T-helper 1 cell treated with Interleukin-12 subunit alpha and Interleukin-12 subunit beta and Interleukin-4 antibody, amounts not matched to agents 30 μg/mL and 1 μg/mL, for 36 hours (primary cell): Measurements from ENCODE around the gene RXYLT1.
A peak's percentile ranks its signal among the peaks of the same experiment; 100 is the strongest.
"Not testable (repeated sequence)": the region's sequence is repeated elsewhere in the genome, so short reads cannot be mapped to it uniquely, and the experiment has no call there.

Experiments
- H3K27ac Mint-ChIP-seq: one replicate; pipeline ENCODE4 v1.8.0; 2021; ENCODE audit warnings: mild to moderate bottlenecking, mixed read lengths
- H3K27me3 Mint-ChIP-seq: one replicate; pipeline ENCODE4 v1.8.0; 2021; ENCODE audit warnings: low read depth, mixed read lengths
- H3K36me3 Mint-ChIP-seq: one replicate; pipeline ENCODE4 v1.8.0; 2021; ENCODE audit warnings: low read depth, mixed read lengths
- H3K4me1 Mint-ChIP-seq: one replicate; pipeline ENCODE4 v1.8.0; 2021; ENCODE audit warnings: low read depth, mixed read lengths
- H3K4me3 Mint-ChIP-seq: one replicate; pipeline ENCODE4 v1.8.0; 2021; ENCODE audit warnings: mild to moderate bottlenecking, moderate library complexity, mixed read lengths
- H3K9me3 Mint-ChIP-seq: one replicate; pipeline ENCODE4 v1.8.0; 2021; ENCODE audit warnings: mixed read lengths

RXYLT1 gene

GRCh38 chr12:63814146-63814772, 34.5 kb downstream of the RXYLT1 start:
- Mint-ChIP-seq H3K27ac (peak overlapping the region; percentile 80), H3K36me3 (peaks cover 7% of the 10 kb centered on the region), H3K27me3 (peaks cover 4% of the 10 kb centered on the region), H3K9me3 (peaks cover 13% of the 10 kb centered on the region), H3K4me3 (peak overlapping the region; percentile 52), H3K4me1 (peaks cover 34% of the 10 kb centered on the region)

- Mint-ChIP-seq H3K27ac (peak overlapping the region; percentile 52), H3K9me3 (peaks cover 23% of the 10 kb centered on the region), H3K4me3 (peak overlapping the region; percentile 4), H3K27me3 (peaks cover 15% of the 10 kb centered on the region), H3K4me1 (peaks cover 29% of the 10 kb centered on the region), H3K36me3 (peaks cover 5% of the 10 kb centered on the region)
These were observed 35.8 kb downstream of the RXYLT1 start for GRCh38 chr12:63815482-63815852.

GRCh38 chr12:63816031-63816430, 36.3 kb downstream of the RXYLT1 start:
- H3K4me3 Mint-ChIP-seq = no peak overlapping the region
- peaks cover 29% of the 10 kb centered on the region for H3K4me1 Mint-ChIP-seq
- peak overlapping the region; percentile 17 for H3K27ac Mint-ChIP-seq
- peaks cover 23% of the 10 kb centered on the region for H3K9me3 Mint-ChIP-seq
- H3K36me3 Mint-ChIP-seq = peaks cover 5% of the 10 kb centered on the region
- H3K27me3 Mint-ChIP-seq = peaks cover 15% of the 10 kb centered on the region

GRCh38 chr12:63820427-63820826, 40.7 kb downstream of the RXYLT1 start:
- Mint-ChIP-seq H3K4me1 (peaks cover 12% of the 10 kb centered on the region), H3K27me3 (peaks cover 40% of the 10 kb centered on the region), H3K4me3 (no peak overlapping the region), H3K36me3 (peaks cover 7% of the 10 kb centered on the region), H3K9me3 (peaks cover 23% of the 10 kb centered on the region), H3K27ac (no peak overlapping the region)

- peak overlapping the region; percentile 53 for H3K27ac Mint-ChIP-seq
- H3K4me3 Mint-ChIP-seq = peak overlapping the region; percentile 85
These were observed 42.1 kb downstream of the RXYLT1 start for GRCh38 chr12:63821781-63822251.

GRCh38 chr12:63822352-63822751, 42.6 kb downstream of the RXYLT1 start:
- Mint-ChIP-seq H3K36me3 (peaks cover 4% of the 10 kb centered on the region), H3K27me3 (peaks cover 40% of the 10 kb centered on the region), H3K4me3 (peak overlapping the region; percentile 85), H3K9me3 (peaks cover 19% of the 10 kb centered on the region), H3K4me1 (peaks cover 2% of the 10 kb centered on the region), H3K27ac (no peak overlapping the region)

More at GRCh38 chr12:63821781-63822251, 42.1 kb downstream of the RXYLT1 start:
- peaks cover 4% of the 10 kb centered on the region for H3K36me3 Mint-ChIP-seq
- H3K9me3 Mint-ChIP-seq = peaks cover 19% of the 10 kb centered on the region
- H3K4me1 Mint-ChIP-seq = peaks cover 3% of the 10 kb centered on the region
- H3K27me3 Mint-ChIP-seq = peaks cover 40% of the 10 kb centered on the region

- H3K36me3 Mint-ChIP-seq = peaks cover 4% of the 10 kb centered on the region
- H3K27ac Mint-ChIP-seq = no peak overlapping the region
- H3K4me3 Mint-ChIP-seq = no peak overlapping the region
- peaks cover 19% of the 10 kb centered on the region for H3K9me3 Mint-ChIP-seq
- peaks cover 40% of the 10 kb centered on the region for H3K27me3 Mint-ChIP-seq
- H3K4me1 Mint-ChIP-seq = peaks cover 2% of the 10 kb centered on the region
These were observed 43.3 kb downstream of the RXYLT1 start for GRCh38 chr12:63823040-63823439.

GRCh38 chr12:63826006-63826585, 46.4 kb downstream of the RXYLT1 start:
- no peak overlapping the region for H3K27ac Mint-ChIP-seq
- H3K4me1 Mint-ChIP-seq = peaks cover 2% of the 10 kb centered on the region
- peaks cover 2% of the 10 kb centered on the region for H3K36me3 Mint-ChIP-seq
- H3K9me3 Mint-ChIP-seq = no peaks in the 10 kb centered on the region
- H3K4me3 Mint-ChIP-seq = no peak overlapping the region
- H3K27me3 Mint-ChIP-seq = peaks cover 42% of the 10 kb centered on the region

GRCh38 chr12:63828867-63829266, 49.2 kb downstream of the RXYLT1 start:
- Mint-ChIP-seq H3K9me3 (no peaks in the 10 kb centered on the region), H3K4me3 (no peak overlapping the region), H3K27ac (no peak overlapping the region), H3K36me3 (no peaks in the 10 kb centered on the region), H3K4me1 (no peaks in the 10 kb centered on the region), H3K27me3 (peaks cover 30% of the 10 kb centered on the region)

GRCh38 chr12:63836046-63836445, 56.3 kb downstream of the RXYLT1 start:
- H3K27ac Mint-ChIP-seq = no peak overlapping the region
- no peaks in the 10 kb centered on the region for H3K36me3 Mint-ChIP-seq
- H3K4me1 Mint-ChIP-seq = no peaks in the 10 kb centered on the region
- H3K27me3 Mint-ChIP-seq = peaks cover 24% of the 10 kb centered on the region
- H3K9me3 Mint-ChIP-seq = no peaks in the 10 kb centered on the region
- H3K4me3 Mint-ChIP-seq = no peak overlapping the region

- H3K9me3 Mint-ChIP-seq = no peaks in the 10 kb centered on the region
- H3K27ac Mint-ChIP-seq = no peak overlapping the region
- no peak overlapping the region for H3K4me3 Mint-ChIP-seq
- H3K27me3 Mint-ChIP-seq = peaks cover 21% of the 10 kb centered on the region
- H3K4me1 Mint-ChIP-seq = no peaks in the 10 kb centered on the region
- no peaks in the 10 kb centered on the region for H3K36me3 Mint-ChIP-seq
These were observed 57.2 kb downstream of the RXYLT1 start for GRCh38 chr12:63836936-63837335.

- Mint-ChIP-seq H3K36me3 (no peaks in the 10 kb centered on the region), H3K9me3 (no peaks in the 10 kb centered on the region), H3K27ac (no peak overlapping the region), H3K27me3 (peaks cover 28% of the 10 kb centered on the region), H3K4me1 (peaks cover 3% of the 10 kb centered on the region), H3K4me3 (no peak overlapping the region)
These were observed 58.7 kb downstream of the RXYLT1 start for GRCh38 chr12:63838411-63838810.

- Mint-ChIP-seq H3K27ac (no peak overlapping the region), H3K4me3 (no peak overlapping the region)
These were observed 61.3 kb downstream of the RXYLT1 start for GRCh38 chr12:63841011-63841410.

GRCh38 chr12:63841571-63841970, 61.9 kb downstream of the RXYLT1 start:
- Mint-ChIP-seq H3K27ac (no peak overlapping the region), H3K36me3 (peaks cover 2% of the 10 kb centered on the region), H3K4me3 (no peak overlapping the region), H3K9me3 (no peaks in the 10 kb centered on the region), H3K27me3 (peaks cover 48% of the 10 kb centered on the region), H3K4me1 (peaks cover 7% of the 10 kb centered on the region)

More at GRCh38 chr12:63841011-63841410, 61.3 kb downstream of the RXYLT1 start:
- H3K27me3 Mint-ChIP-seq = peaks cover 44% of the 10 kb centered on the region
- peaks cover 7% of the 10 kb centered on the region for H3K4me1 Mint-ChIP-seq
- peaks cover 2% of the 10 kb centered on the region for H3K36me3 Mint-ChIP-seq
- no peaks in the 10 kb centered on the region for H3K9me3 Mint-ChIP-seq

- H3K36me3 Mint-ChIP-seq, H3K4me3 Mint-ChIP-seq, H3K27ac Mint-ChIP-seq, H3K9me3 Mint-ChIP-seq, H3K4me1 Mint-ChIP-seq: not testable (repeated sequence)
- peaks cover 46% of the 10 kb centered on the region for H3K27me3 Mint-ChIP-seq
These were observed 63.0 kb downstream of the RXYLT1 start for GRCh38 chr12:63842750-63843149.
